ENCODE results near the gene SKA1.

DNA sequence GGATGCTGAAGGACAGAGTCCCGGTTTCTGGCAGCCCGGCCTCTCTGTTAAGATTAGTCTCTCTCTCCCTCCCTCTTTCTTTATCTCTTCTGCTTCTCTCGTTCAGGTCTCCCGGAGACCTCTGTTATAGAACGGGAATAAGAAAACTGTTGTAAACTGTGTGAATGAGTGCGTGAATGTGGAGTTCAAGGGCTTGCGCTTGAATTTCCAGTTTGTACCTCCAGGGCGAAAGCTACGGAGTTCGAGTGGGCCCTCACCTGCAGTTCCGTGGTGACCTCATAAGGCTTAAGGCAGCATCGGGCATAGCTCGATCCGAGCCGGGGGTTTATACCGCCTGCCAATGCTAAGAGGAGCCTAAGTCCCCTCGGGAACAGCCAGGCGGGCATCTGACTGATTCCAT lies 26.4 kb downstream of the SKA1 start:
- TF ChIP-seq, protein P1, sequence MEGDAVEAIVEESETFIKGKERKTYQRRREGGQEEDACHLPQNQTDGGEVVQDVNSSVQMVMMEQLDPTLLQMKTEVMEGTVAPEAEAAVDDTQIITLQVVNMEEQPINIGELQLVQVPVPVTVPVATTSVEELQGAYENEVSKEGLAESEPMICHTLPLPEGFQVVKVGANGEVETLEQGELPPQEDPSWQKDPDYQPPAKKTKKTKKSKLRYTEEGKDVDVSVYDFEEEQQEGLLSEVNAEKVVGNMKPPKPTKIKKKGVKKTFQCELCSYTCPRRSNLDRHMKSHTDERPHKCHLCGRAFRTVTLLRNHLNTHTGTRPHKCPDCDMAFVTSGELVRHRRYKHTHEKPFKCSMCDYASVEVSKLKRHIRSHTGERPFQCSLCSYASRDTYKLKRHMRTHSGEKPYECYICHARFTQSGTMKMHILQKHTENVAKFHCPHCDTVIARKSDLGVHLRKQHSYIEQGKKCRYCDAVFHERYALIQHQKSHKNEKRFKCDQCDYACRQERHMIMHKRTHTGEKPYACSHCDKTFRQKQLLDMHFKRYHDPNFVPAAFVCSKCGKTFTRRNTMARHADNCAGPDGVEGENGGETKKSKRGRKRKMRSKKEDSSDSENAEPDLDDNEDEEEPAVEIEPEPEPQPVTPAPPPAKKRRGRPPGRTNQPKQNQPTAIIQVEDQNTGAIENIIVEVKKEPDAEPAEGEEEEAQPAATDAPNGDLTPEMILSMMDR (conservative IDR thresholded peaks at IDR 0.05 in 1 of 2, IDR thresholded peaks at IDR 0.05 in 1 of 2; ENCODE audit: low read depth in 1 of 2, low read length in 2 of 2) = no peak
- no peak for TF ChIP-seq EZH2 (IDR thresholded peaks at IDR 0.05; ENCODE audit: low read length, missing control alignments)

All from fibroblast of lung (primary cell).